GM12878 (cell line): ENCODE data around the gene CAMK2B.

Experiments used
- MXI1 ChIP-seq: fragments of 150-350 bp; IDR thresholded peaks from 2 replicates; pipeline ENCODE4 v1.6.1; 2011; ENCODE audit warnings: low read depth, mild to moderate bottlenecking, inconsistent platforms, low read length, improper control_type of control experiment
- SREBF2 ChIP-seq: IDR thresholded peaks from 2 replicates; pipeline ENCODE4 v1.6.1; 2012; ENCODE audit warnings: mild to moderate bottlenecking, low read length
- TAF1 ChIP-seq: IDR thresholded peaks from 2 replicates; pipeline ENCODE4 v1.6.1; 2011; ENCODE audit warnings: mild to moderate bottlenecking, low read depth, low read length, borderline replicate concordance
- TF ChIP-seq, protein P1 (sequence below), 3 experiments: IDR thresholded peaks in 2 of 3; conservative IDR thresholded peaks in 1 of 3; 2 replicates each; pipeline ENCODE4 v1.5.1; 2011; ENCODE audit warnings: low read depth in 3 of 3, low read length in 3 of 3, mild to moderate bottlenecking in 3 of 3, control low read depth in 2 of 3, moderate library complexity in 2 of 3, inconsistent platforms in 1 of 3, mixed read lengths in 1 of 3; ENCODE audit not compliant: control insufficient read depth in 2 of 3, insufficient read depth in 1 of 3; ENCODE audit errors: extremely low read depth in 1 of 3

- TF ChIP-seq, protein P1, sequence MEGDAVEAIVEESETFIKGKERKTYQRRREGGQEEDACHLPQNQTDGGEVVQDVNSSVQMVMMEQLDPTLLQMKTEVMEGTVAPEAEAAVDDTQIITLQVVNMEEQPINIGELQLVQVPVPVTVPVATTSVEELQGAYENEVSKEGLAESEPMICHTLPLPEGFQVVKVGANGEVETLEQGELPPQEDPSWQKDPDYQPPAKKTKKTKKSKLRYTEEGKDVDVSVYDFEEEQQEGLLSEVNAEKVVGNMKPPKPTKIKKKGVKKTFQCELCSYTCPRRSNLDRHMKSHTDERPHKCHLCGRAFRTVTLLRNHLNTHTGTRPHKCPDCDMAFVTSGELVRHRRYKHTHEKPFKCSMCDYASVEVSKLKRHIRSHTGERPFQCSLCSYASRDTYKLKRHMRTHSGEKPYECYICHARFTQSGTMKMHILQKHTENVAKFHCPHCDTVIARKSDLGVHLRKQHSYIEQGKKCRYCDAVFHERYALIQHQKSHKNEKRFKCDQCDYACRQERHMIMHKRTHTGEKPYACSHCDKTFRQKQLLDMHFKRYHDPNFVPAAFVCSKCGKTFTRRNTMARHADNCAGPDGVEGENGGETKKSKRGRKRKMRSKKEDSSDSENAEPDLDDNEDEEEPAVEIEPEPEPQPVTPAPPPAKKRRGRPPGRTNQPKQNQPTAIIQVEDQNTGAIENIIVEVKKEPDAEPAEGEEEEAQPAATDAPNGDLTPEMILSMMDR (IDR thresholded peaks at IDR 0.05 in 2 of 3, conservative IDR thresholded peaks at IDR 0.05 in 1 of 3; ENCODE audit: control insufficient read depth in 2 of 3, extremely low read depth in 1 of 3, insufficient read depth in 1 of 3, low read depth in 3 of 3, low read length in 3 of 3), result no peak
- TF ChIP-seq MXI1 (no peak), TAF1 (no peak), SREBF2 (no peak)
Observed at GRCh38 chr7:44320794-44321371, 4.5 kb downstream of the CAMK2B start.
